CD4-positive, alpha-beta T cell (primary cell): ENCODE measurements around the gene NOS3. TPM values are rescaled to one million over a fixed set of nuclear protein-coding genes. Genes with fewer than 3 reads are reported as not detected.

Experiments
- ATAC-seq: fragments of 200-7000 bp; cut with Tn5 transposase; one replicate; pipeline ENCODE4 v1.10.0; 2022; ENCODE audit warnings: mild to moderate bottlenecking; ENCODE audit not compliant: poor library complexity
- CTCF ChIA-PET: fragments of 350-600 bp; sonication (Branson Sonifier 250); formaldehyde crosslinking; loops from one replicate; lab custom pipeline; 2021; ENCODE audit warnings: antibody characterized with exemption, inconsistent platforms; lab: Charles Lee
- POLR2A ChIA-PET: fragments of 350-600 bp; sonication (Branson Sonifier 250); formaldehyde crosslinking; loops from one replicate; lab custom pipeline; 2021; ENCODE audit warnings: antibody characterized with exemption, inconsistent platforms; lab: Charles Lee
- DNase-seq, 14 experiments: peaks; one replicate each; pipeline ENCODE4 v3.0.0-alpha.2; 2013 to 2020; ENCODE audit warnings: mixed read lengths in 2 of 14
- H3K27ac ChIP-seq, 2 donors: one replicate each; pipeline versions ENCODE4 v1.5.1 to v1.7.0; 2013; ENCODE audit warnings: low read length in 2 of 2, low read depth in 1 of 2, mild to moderate bottlenecking in 1 of 2
- H3K27me3 ChIP-seq, 2 experiments: 1 replicate in 1 of 2; 2 replicates in 1 of 2; pipeline versions ENCODE4 v1.6.1 to v1.7.0; 2013; ENCODE audit warnings: low read length in 2 of 2, control low read depth in 1 of 2, mild to moderate bottlenecking in 1 of 2, moderate library complexity in 1 of 2; ENCODE audit not compliant: insufficient read depth in 2 of 2, control insufficient read depth in 1 of 2
- H3K36me3 ChIP-seq: one replicate; pipeline ENCODE4 v1.6.1; 2013; ENCODE audit warnings: low read length, control low read depth; ENCODE audit not compliant: insufficient read depth
- H3K4me1 ChIP-seq: one replicate; pipeline ENCODE4 v1.6.1; 2013; ENCODE audit warnings: low read length, control low read depth; ENCODE audit not compliant: insufficient read depth
- H3K4me3 ChIP-seq: one replicate; pipeline ENCODE4 v1.5.1; 2013; ENCODE audit warnings: mild to moderate bottlenecking, low read length, moderate library complexity
- H3K9me3 ChIP-seq, 2 experiments: 1 replicate in 1 of 2; 2 replicates in 1 of 2; pipeline versions ENCODE4 v1.6.1 to v1.7.0; 2013; ENCODE audit warnings: low read length in 2 of 2, mild to moderate bottlenecking in 2 of 2, control low read depth in 1 of 2, moderate library complexity in 1 of 2; ENCODE audit not compliant: control insufficient read depth in 1 of 2, insufficient read depth in 1 of 2
- H3K27ac Mint-ChIP-seq: one replicate; pipeline ENCODE4 v1.8.0; 2020; ENCODE audit warnings: mixed read lengths
- H3K27me3 Mint-ChIP-seq: one replicate; pipeline ENCODE4 v1.8.0; 2021; ENCODE audit warnings: mixed read lengths
- H3K36me3 Mint-ChIP-seq: one replicate; pipeline ENCODE4 v1.8.0; 2021; ENCODE audit warnings: low read depth, mixed read lengths
- H3K4me1 Mint-ChIP-seq: one replicate; pipeline ENCODE4 v1.8.0; 2021; ENCODE audit warnings: low read depth, mixed read lengths
- H3K4me3 Mint-ChIP-seq: one replicate; pipeline ENCODE4 v1.8.0; 2020; ENCODE audit warnings: mild to moderate bottlenecking, mixed read lengths
- H3K9me3 Mint-ChIP-seq: one replicate; pipeline ENCODE4 v1.8.0; 2020; ENCODE audit warnings: mixed read lengths
- CTCF ChIP-seq: fragments of 200-600 bp; IDR thresholded peaks from one replicate; pipeline ENCODE4 v1.8.0; 2022; ENCODE audit warnings: antibody characterized with exemption, mild to moderate bottlenecking
- intact Hi-C, 2 experiments: fragments of 100-400 bp; cut with DNase I in 1 of 2; cut with micrococcal nuclease in 1 of 2; formaldehyde crosslinking; loops; one replicate each; pipeline versions ENCODE4 v1.15.1 to v1.9.0; 2023 to 2025; cut with DNase I, micrococcal nuclease
- polyA plus RNA-seq, 2 donors: library from polyadenylated mRNA; unstranded; fragments of 120-200 nt; gene quantifications; one replicate each; pipeline ENCODE4 v1.2.1, GENCODE V29; 2013
- total RNA-seq, 174 experiments: library from RNA in 2 of 174; stranded (reverse) in 2 of 174; gene quantifications; one replicate each; pipeline ENCODE4 v1.2.3 and lab custom pipeline; 2021 to 2026

NOS3 gene
- 1 to 10 TPM; 3.9 to 7.1 TPM for total RNA-seq
- 7.3 TPM for polyA plus RNA-seq (2013, experiment 1 of 2)
- polyA plus RNA-seq (2013, experiment 2 of 2) = 8.6 TPM
- 0.12 to 23.5 (median 4.1) reads per million in 172 experiments for total RNA-seq (lab: John Stamatoyannopoulos, UW)

- H3K4me1 Mint-ChIP-seq = peaks cover 49% of the 10 kb centered on the region
- Histone ChIP-seq H3K27ac (no peak within 1 kb of the TSS), H3K4me1 (peaks cover 60% of the 10 kb centered on the region), H3K4me3 (no peak within 1 kb of the TSS), H3K36me3 (no peaks in the 10 kb centered on the region), H3K27me3 (no peaks in the 10 kb centered on the region), H3K9me3 (peaks cover 18 to 33% of the 10 kb centered on the region in 2 experiments)
- ATAC-seq = no peak
- H3K9me3 Mint-ChIP-seq = peaks cover 11% of the 10 kb centered on the region
- no peak within 1 kb of the TSS for H3K27ac Mint-ChIP-seq
- CTCF ChIA-PET = interaction anchor here (1.0 to 2.3 kb wide), 3 partner anchors 18 to 92 kb away, joined by 5 to 6 read pairs (median 5); no protein-coding TSS in a partner anchor
- TF ChIP-seq CTCF = no peak
- no peaks in the 10 kb centered on the region for H3K27me3 Mint-ChIP-seq
- no peaks in the 10 kb centered on the region for H3K36me3 Mint-ChIP-seq
- DNase-seq = peak in 1 of 14 experiments; percentile 7
- intact Hi-C loops = no loop called here
- POLR2A ChIA-PET = interaction anchor here (0.8 kb wide), 1 partner anchor 24 kb away, joined by 3 read pairs; no protein-coding TSS in a partner anchor
- H3K4me3 Mint-ChIP-seq = no peak within 1 kb of the TSS
Measured at GRCh38 chr7:150990416-150991186, at the start of gene NOS3. Gene NOS3 (plus strand): TSS chr7:150991017. CDS start chr7:150993804, 2,787 bp downstream.

GRCh38 chr7:150941351-150942000 lies 49.3 kb upstream of the NOS3 start:
- ChIA-PET CTCF (no interaction called here), POLR2A (no interaction called here)
- TF ChIP-seq CTCF = no peak
- no peaks in the 10 kb centered on the region for H3K9me3 Mint-ChIP-seq
- Histone ChIP-seq H3K4me3 (no peak overlapping the region), H3K9me3 (no peaks in the 10 kb centered on the region), H3K36me3 (no peaks in the 10 kb centered on the region), H3K4me1 (peaks cover 51% of the 10 kb centered on the region), H3K27me3 (peaks cover 0 to 3% of the 10 kb centered on the region in 2 experiments), H3K27ac (no peak overlapping the region)
- peaks cover 51% of the 10 kb centered on the region for H3K4me1 Mint-ChIP-seq
- no peak overlapping the region for H3K27ac Mint-ChIP-seq
- ATAC-seq (no peak), DNase-seq (peak in 1 of 14 experiments; percentile 25)
- H3K4me3 Mint-ChIP-seq = no peak overlapping the region
- H3K27me3 Mint-ChIP-seq = no peaks in the 10 kb centered on the region
- intact Hi-C loops = no loop called here
- H3K36me3 Mint-ChIP-seq = no peaks in the 10 kb centered on the region

GRCh38 chr7:150942001-150942590 lies 48.7 kb upstream of the NOS3 start:
- intact Hi-C loops = no loop called here
- peak; percentile 76 for ATAC-seq

More at GRCh38 chr7:150942001-150942590, 48.7 kb upstream of the NOS3 start:
- Histone ChIP-seq H3K27me3 (peaks cover 0 to 3% of the 10 kb centered on the region in 2 experiments), H3K4me3 (no peak overlapping the region), H3K36me3 (no peaks in the 10 kb centered on the region), H3K4me1 (peaks cover 49% of the 10 kb centered on the region), H3K9me3 (no peaks in the 10 kb centered on the region), H3K27ac (no peak overlapping the region)
- Mint-ChIP-seq H3K4me3 (no peak overlapping the region), H3K36me3 (no peaks in the 10 kb centered on the region), H3K4me1 (peaks cover 51% of the 10 kb centered on the region), H3K27me3 (no peaks in the 10 kb centered on the region), H3K9me3 (no peaks in the 10 kb centered on the region), H3K27ac (no peak overlapping the region)
- DNase-seq = peak in 13 of 14 experiments; percentile 15 to 77 (median 51)
- ChIA-PET POLR2A (no interaction called here), CTCF (no interaction called here)
- TF ChIP-seq CTCF = no peak
